Sigmoid colon (tissue), 4 donors: Measurements from ENCODE around the gene ENO3.

ENCODE experiments used
- POLR2A ChIP-seq, 2 donors: fragments of 450-650 bp; IDR thresholded peaks; one replicate each; pipeline ENCODE4 v1.6.1; 2016; ENCODE audit warnings: antibody characterized with exemption in 2 of 2, mild to moderate bottlenecking in 2 of 2, moderate library complexity in 2 of 2
- POLR2AphosphoS5 ChIP-seq, 4 donors: sonication (generic); formaldehyde crosslinking; IDR thresholded peaks; one replicate each; pipeline ENCODE4 v1.6.1; 2017; ENCODE audit warnings: antibody characterized with exemption in 4 of 4
- TF ChIP-seq, protein P1 (sequence below), 4 experiments: fragments of 450-650 bp in 3 of 4; fragments of 200-600 bp in 1 of 4; IDR thresholded peaks; one replicate each; pipeline ENCODE4 v1.5.1; 2016 to 2019; ENCODE audit warnings: antibody characterized with exemption in 4 of 4, mild to moderate bottlenecking in 3 of 4, moderate library complexity in 2 of 4

DNA sequence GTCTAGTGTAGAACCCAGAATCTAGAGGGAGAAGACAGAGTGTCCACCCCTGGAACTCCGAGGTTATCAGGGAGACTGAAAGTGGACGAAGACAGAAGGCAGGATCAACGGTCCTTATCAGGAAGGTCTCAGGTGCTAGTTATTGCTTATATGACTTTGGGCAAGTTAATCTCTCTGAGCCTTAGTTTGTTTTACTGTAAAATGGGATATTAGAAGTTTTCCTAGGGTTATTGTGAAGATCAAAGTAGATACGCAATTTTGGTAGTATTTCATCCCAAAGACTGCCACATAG lies 9.7 kb upstream of the ENO3 start:
- TF ChIP-seq, protein P1, sequence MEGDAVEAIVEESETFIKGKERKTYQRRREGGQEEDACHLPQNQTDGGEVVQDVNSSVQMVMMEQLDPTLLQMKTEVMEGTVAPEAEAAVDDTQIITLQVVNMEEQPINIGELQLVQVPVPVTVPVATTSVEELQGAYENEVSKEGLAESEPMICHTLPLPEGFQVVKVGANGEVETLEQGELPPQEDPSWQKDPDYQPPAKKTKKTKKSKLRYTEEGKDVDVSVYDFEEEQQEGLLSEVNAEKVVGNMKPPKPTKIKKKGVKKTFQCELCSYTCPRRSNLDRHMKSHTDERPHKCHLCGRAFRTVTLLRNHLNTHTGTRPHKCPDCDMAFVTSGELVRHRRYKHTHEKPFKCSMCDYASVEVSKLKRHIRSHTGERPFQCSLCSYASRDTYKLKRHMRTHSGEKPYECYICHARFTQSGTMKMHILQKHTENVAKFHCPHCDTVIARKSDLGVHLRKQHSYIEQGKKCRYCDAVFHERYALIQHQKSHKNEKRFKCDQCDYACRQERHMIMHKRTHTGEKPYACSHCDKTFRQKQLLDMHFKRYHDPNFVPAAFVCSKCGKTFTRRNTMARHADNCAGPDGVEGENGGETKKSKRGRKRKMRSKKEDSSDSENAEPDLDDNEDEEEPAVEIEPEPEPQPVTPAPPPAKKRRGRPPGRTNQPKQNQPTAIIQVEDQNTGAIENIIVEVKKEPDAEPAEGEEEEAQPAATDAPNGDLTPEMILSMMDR (IDR thresholded peaks at IDR 0.05) = no peak
- no peak for TF ChIP-seq POLR2A (IDR thresholded peaks at IDR 0.05)
- TF ChIP-seq POLR2AphosphoS5 (IDR thresholded peaks at IDR 0.05) = no peak
